CD14-positive monocyte (primary cell): ENCODE data around the gene SASH3. TPM values are rescaled to one million over a fixed set of nuclear protein-coding genes. Genes with fewer than 3 reads are reported as not detected.

ENCODE experiments used
- DNase-seq, 3 donors: peaks; one replicate each; pipeline ENCODE4 v3.0.0-alpha.2; 2011 to 2022
- H2AFZ ChIP-seq: 2 replicates; pipeline ENCODE4 v1.6.0; 2012; ENCODE audit warnings: mild to moderate bottlenecking, low read depth, low read length, inconsistent platforms; ENCODE audit not compliant: insufficient read depth, poor library complexity, severe bottlenecking
- H3K27ac ChIP-seq, 2 donors: 1 replicate in 1 of 2; 2 replicates in 1 of 2; pipeline ENCODE4 v1.5.1; 2012 to 2013; ENCODE audit warnings: low read length in 2 of 2, control low read depth in 1 of 2, inconsistent platforms in 1 of 2, low read depth in 1 of 2, mild to moderate bottlenecking in 1 of 2
- H3K27me3 ChIP-seq, 2 donors: one replicate each; pipeline versions ENCODE4 v1.6.0 to v1.6.1; 2011 to 2013; ENCODE audit warnings: low read length in 2 of 2; ENCODE audit not compliant: control insufficient read depth in 2 of 2, insufficient read depth in 2 of 2
- H3K36me3 ChIP-seq, 2 donors: replicated peaks in 1 of 2; 1 replicate in 1 of 2; 2 replicates in 1 of 2; pipeline versions ENCODE4 v1.5.1 to v1.6.1; 2012 to 2013; ENCODE audit warnings: low read length in 2 of 2, control low read depth in 1 of 2, inconsistent platforms in 1 of 2, mild to moderate bottlenecking in 1 of 2; ENCODE audit not compliant: insufficient read depth in 2 of 2, control insufficient read depth in 1 of 2
- H3K4me1 ChIP-seq, 2 donors: 1 replicate in 1 of 2; 2 replicates in 1 of 2; pipeline versions ENCODE4 v1.5.1 to v1.6.1; 2012 to 2013; ENCODE audit warnings: low read length in 2 of 2, control low read depth in 1 of 2, inconsistent platforms in 1 of 2, mild to moderate bottlenecking in 1 of 2, moderate library complexity in 1 of 2; ENCODE audit not compliant: insufficient read depth in 2 of 2, control insufficient read depth in 1 of 2
- H3K4me2 ChIP-seq: replicated peaks from 2 replicates; pipeline ENCODE3; 2012; ENCODE audit warnings: low read length, moderate library complexity, mild to moderate bottlenecking; ENCODE audit not compliant: poor library complexity, severe bottlenecking; ENCODE audit errors: extremely low read depth
- H3K4me3 ChIP-seq, 3 experiments: fragments of 200-600 bp in 1 of 3; sonication (generic) in 1 of 3; replicated peaks in 1 of 3; 1 replicate in 2 of 3; 2 replicates in 1 of 3; pipeline ENCODE4 v1.5.1; 2011 to 2013; ENCODE audit warnings: low read length in 3 of 3, mild to moderate bottlenecking in 3 of 3, control low read depth in 2 of 3, low read depth in 2 of 3, inconsistent platforms in 1 of 3, moderate library complexity in 1 of 3
- H3K79me2 ChIP-seq: 2 replicates; pipeline ENCODE4 v1.6.0; 2012; ENCODE audit warnings: mild to moderate bottlenecking, control low read depth, inconsistent platforms, low read length, moderate library complexity; ENCODE audit not compliant: insufficient read depth
- H3K9ac ChIP-seq: 2 replicates; pipeline ENCODE4 v1.6.0; 2017; ENCODE audit warnings: low read length, mild to moderate bottlenecking; ENCODE audit not compliant: insufficient read depth, poor library complexity, severe bottlenecking
- H3K9me3 ChIP-seq, 2 donors: replicated peaks in 1 of 2; 1 replicate in 1 of 2; 2 replicates in 1 of 2; pipeline versions ENCODE4 v1.5.1 to v1.6.1; 2012 to 2013; ENCODE audit warnings: low read length in 2 of 2, control low read depth in 1 of 2; ENCODE audit not compliant: control insufficient read depth in 1 of 2, insufficient read depth in 1 of 2
- H4K20me1 ChIP-seq: 2 replicates; pipeline ENCODE4 v1.6.0; 2012; ENCODE audit warnings: mild to moderate bottlenecking, low read length, control low read depth, moderate library complexity; ENCODE audit not compliant: insufficient read depth
- H3K27ac Mint-ChIP-seq, 7 donors: one replicate each; pipeline ENCODE4 v1.8.0; 2020; ENCODE audit warnings: mild to moderate bottlenecking in 7 of 7, mixed read lengths in 7 of 7, moderate library complexity in 6 of 7, inconsistent platforms in 2 of 7
- H3K27me3 Mint-ChIP-seq, 3 donors: one replicate each; pipeline ENCODE4 v1.8.0; 2021 to 2022; ENCODE audit warnings: low read depth in 3 of 3, mild to moderate bottlenecking in 3 of 3, mixed read lengths in 3 of 3, moderate library complexity in 3 of 3, inconsistent platforms in 1 of 3
- H3K36me3 Mint-ChIP-seq, 2 donors: one replicate each; pipeline ENCODE4 v1.8.0; 2020; ENCODE audit warnings: mixed read lengths in 2 of 2, inconsistent platforms in 1 of 2, mild to moderate bottlenecking in 1 of 2
- H3K4me1 Mint-ChIP-seq: one replicate; pipeline ENCODE4 v1.8.0; 2020; ENCODE audit warnings: mild to moderate bottlenecking, mixed read lengths
- H3K4me3 Mint-ChIP-seq, 2 donors: one replicate each; pipeline ENCODE4 v1.8.0; 2020; ENCODE audit warnings: mild to moderate bottlenecking in 2 of 2, mixed read lengths in 2 of 2, moderate library complexity in 1 of 2
- H3K9me3 Mint-ChIP-seq, 7 donors: one replicate each; pipeline ENCODE4 v1.8.0; 2020 to 2022; ENCODE audit warnings: mixed read lengths in 7 of 7, mild to moderate bottlenecking in 6 of 7, moderate library complexity in 6 of 7, inconsistent platforms in 2 of 7
- WGBS: methylation state at CpG from one replicate; pipeline ENCODE4 v1.1.5; 2013; ENCODE audit warnings: missing lambda C conversion rate; ENCODE audit not compliant: insufficient coverage; 5-methylcytosine and 5-hydroxymethylcytosine counted together
- intact Hi-C, 2 donors: fragments of 100-400 bp; cut with micrococcal nuclease; formaldehyde crosslinking; loops; one replicate each; pipeline versions ENCODE4 v1.15.0 to v1.15.1; 2023
- polyA plus RNA-seq, 3 donors: library from polyadenylated mRNA; depleted of rRNA in 1 of 3; unstranded in 2 of 3; stranded (reverse) in 1 of 3; fragments of 300-500 nt in 2 of 3; fragments of >200 nt in 1 of 3; fragmentation: Illumina TruSeq in 2 of 3; gene quantifications; 1 replicate in 2 of 3; 2 replicates in 1 of 3; pipeline ENCODE4 v1.2.3, GENCODE V29; 2012 to 2021
- TF ChIP-seq, protein P1 (sequence below): fragments of 200-600 bp; IDR thresholded peaks from one replicate; pipeline ENCODE4 v1.8.0; 2022; ENCODE audit warnings: antibody characterized with exemption, mild to moderate bottlenecking

The SASH3 gene
- polyA plus RNA-seq, 3 donors: 127 to 272 (median 179) TPM

DNA sequence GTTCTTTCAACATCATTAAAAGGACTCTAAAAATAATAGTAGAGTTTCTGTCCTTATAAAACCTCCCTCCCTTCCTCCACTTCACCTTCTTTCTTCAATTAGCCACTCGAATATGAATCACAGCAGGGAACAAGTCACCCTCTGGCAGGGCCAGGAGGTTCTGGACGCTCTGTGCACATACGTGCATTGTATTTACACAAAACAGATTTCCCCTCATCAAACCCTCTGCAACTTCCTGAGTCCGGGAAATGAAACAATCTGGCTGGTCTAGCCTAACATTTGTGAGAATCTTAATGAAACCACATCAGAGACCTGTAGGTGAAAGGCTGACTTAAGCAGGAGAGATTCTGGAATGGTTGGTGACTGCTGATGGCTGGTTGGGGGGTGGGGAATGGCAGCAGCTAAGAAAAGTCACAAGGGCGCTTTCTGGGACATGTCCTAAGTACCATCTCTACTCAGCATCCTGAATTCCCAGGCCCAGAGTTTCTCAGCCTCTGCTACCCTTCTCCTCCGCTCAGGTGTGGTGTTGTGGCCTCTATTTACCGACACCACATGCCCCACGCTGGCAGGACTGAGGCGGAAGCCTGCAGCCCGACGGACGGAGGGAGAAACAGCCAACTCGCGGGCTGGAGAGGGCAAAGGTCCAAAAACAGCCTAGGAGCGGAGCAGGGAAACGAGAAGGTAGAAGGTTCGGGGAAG is 62.9 kb downstream of the SASH3 start:
- H3K36me3 Mint-ChIP-seq: peaks cover 0 to 2% of the 10 kb centered on the region in 2 donors
- H3K9me3 ChIP-seq: no peaks in the 10 kb centered on the region
- WGBS: no CpG with 5 or more reads among the region's 17 CpGs
- no peaks in the 10 kb centered on the region for H4K20me1 ChIP-seq
- H3K4me2 ChIP-seq: peak overlapping the region; percentile 75
- H3K4me3 ChIP-seq: peak overlapping the region; percentile 64 to 79 (median 73)
- H3K27ac ChIP-seq: no peak overlapping the region
- H3K9ac ChIP-seq: peak overlapping the region; percentile 66
- no peaks in the 10 kb centered on the region for H3K36me3 ChIP-seq
- peak overlapping the region; percentile 80 for H2AFZ ChIP-seq
- peaks cover 4 to 8% (median 5%) of the 10 kb centered on the region in 3 donors for H3K27me3 Mint-ChIP-seq
- H3K4me1 Mint-ChIP-seq: peaks cover 15% of the 10 kb centered on the region
- no peaks in the 10 kb centered on the region for H3K27me3 ChIP-seq
- H3K9me3 Mint-ChIP-seq: peaks cover 0 to 2% (median 0%) of the 10 kb centered on the region in 7 donors
- TF ChIP-seq, protein P1, sequence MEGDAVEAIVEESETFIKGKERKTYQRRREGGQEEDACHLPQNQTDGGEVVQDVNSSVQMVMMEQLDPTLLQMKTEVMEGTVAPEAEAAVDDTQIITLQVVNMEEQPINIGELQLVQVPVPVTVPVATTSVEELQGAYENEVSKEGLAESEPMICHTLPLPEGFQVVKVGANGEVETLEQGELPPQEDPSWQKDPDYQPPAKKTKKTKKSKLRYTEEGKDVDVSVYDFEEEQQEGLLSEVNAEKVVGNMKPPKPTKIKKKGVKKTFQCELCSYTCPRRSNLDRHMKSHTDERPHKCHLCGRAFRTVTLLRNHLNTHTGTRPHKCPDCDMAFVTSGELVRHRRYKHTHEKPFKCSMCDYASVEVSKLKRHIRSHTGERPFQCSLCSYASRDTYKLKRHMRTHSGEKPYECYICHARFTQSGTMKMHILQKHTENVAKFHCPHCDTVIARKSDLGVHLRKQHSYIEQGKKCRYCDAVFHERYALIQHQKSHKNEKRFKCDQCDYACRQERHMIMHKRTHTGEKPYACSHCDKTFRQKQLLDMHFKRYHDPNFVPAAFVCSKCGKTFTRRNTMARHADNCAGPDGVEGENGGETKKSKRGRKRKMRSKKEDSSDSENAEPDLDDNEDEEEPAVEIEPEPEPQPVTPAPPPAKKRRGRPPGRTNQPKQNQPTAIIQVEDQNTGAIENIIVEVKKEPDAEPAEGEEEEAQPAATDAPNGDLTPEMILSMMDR: no peak
- peak overlapping the region in 5 of 7 donors; percentile 26 to 83 (median 52) for H3K27ac Mint-ChIP-seq
- H3K79me2 ChIP-seq: no peaks in the 10 kb centered on the region
- H3K4me1 ChIP-seq: peaks cover 9 to 15% of the 10 kb centered on the region in 2 donors
- DNase-seq: peak in 1 of 3 donors; percentile 58
- intact Hi-C loops: loop anchor here in 1 of 2 donors (10.0 kb wide), 1 partner anchor 62 kb away; the partner anchor contains the start of gene UTP14A
- H3K4me3 Mint-ChIP-seq: peak overlapping the region; percentile 85 to 87

DNA sequence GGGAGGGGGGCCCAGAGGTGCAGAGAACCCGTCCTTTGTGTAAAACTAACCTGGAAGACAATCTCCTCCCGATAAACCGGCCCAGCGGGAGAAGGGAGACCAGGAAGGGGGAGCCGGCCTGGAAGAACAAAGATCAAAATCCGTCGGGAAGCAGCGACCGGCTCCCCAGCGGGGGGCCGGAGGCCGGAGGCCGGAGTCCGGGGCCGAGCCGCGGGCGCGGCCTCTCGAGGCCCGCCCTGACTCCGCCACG is 63.4 kb downstream of the SASH3 start:
- Histone ChIP-seq H3K36me3 (no peaks in the 10 kb centered on the region), H3K27me3 (no peaks in the 10 kb centered on the region), H3K79me2 (no peaks in the 10 kb centered on the region), H3K9ac (peak overlapping the region; percentile 66), H3K27ac (no peak overlapping the region), H4K20me1 (no peaks in the 10 kb centered on the region), H3K4me1 (peaks cover 9 to 15% of the 10 kb centered on the region in 2 donors), H3K4me2 (peak overlapping the region; percentile 75), H3K9me3 (no peaks in the 10 kb centered on the region), H3K4me3 (peak overlapping the region; percentile 64 to 79 (median 73)), H2AFZ (peak overlapping the region; percentile 80)
- peaks cover 15% of the 10 kb centered on the region for H3K4me1 Mint-ChIP-seq
- DNase-seq: no peak
- H3K27ac Mint-ChIP-seq: peak overlapping the region in 4 of 7 donors; percentile 33 to 83 (median 60)
- peak overlapping the region; percentile 85 to 87 for H3K4me3 Mint-ChIP-seq
- H3K36me3 Mint-ChIP-seq: peaks cover 0 to 2% of the 10 kb centered on the region in 2 donors
- peaks cover 0 to 2% (median 0%) of the 10 kb centered on the region in 7 donors for H3K9me3 Mint-ChIP-seq
- peaks cover 4 to 8% (median 5%) of the 10 kb centered on the region in 3 donors for H3K27me3 Mint-ChIP-seq
- TF ChIP-seq, protein P1: no peak
- intact Hi-C loops: loop anchor here in 1 of 2 donors (10.0 kb wide), 1 partner anchor 62 kb away; the partner anchor contains the start of gene UTP14A
- WGBS: 0% methylated on average over 16 of the region's 23 CpGs
